ENCODE data around the gene DNASE2B.

The DNASE2B gene

GRCh38 chr1:84452436-84452835 lies 54.2 kb downstream of the DNASE2B start:
- no peak for DNase-seq (ENCODE audit: low spot score)

GRCh38 chr1:84462118-84462517 lies 63.8 kb downstream of the DNASE2B start:
- no peak for DNase-seq (ENCODE audit: low spot score)

All from germinal center (tissue), 1 donor.